Hindlimb muscle (tissue), 1 donor: Measurements from ENCODE around the gene MST1R. TPM values are rescaled to one million over a fixed set of nuclear protein-coding genes. Genes with fewer than 3 reads are reported as not detected.

Experiments used
- polyA plus RNA-seq: library from polyadenylated mRNA; unstranded; fragments of 120-200 nt; gene quantifications from one replicate; pipeline ENCODE4 v1.2.1, GENCODE V29; 2013; ENCODE audit not compliant: insufficient read length

MST1R gene
- polyA plus RNA-seq, 1 donor: 4.4 TPM

Other genes with a start within 250 kb of the MST1R start
- gene APEH, start 229.5 kb downstream of the MST1R start, polyA plus RNA-seq: 66.4 TPM
- 16.7 TPM for gene MST1, start 214.4 kb downstream of the MST1R start, polyA plus RNA-seq
- 56.9 TPM for gene RNF123, start 214.3 kb downstream of the MST1R start, polyA plus RNA-seq
- 4.8 TPM for gene AMIGO3, start 184.2 kb downstream of the MST1R start, polyA plus RNA-seq
- 10.9 TPM for gene GMPPB, start 179.9 kb downstream of the MST1R start, polyA plus RNA-seq
- gene IP6K1, start 117.3 kb downstream of the MST1R start, polyA plus RNA-seq: 22.7 TPM
- not detected for gene CDHR4, start 104.0 kb downstream of the MST1R start, polyA plus RNA-seq
- gene INKA1, start 100.6 kb downstream of the MST1R start, polyA plus RNA-seq: 7.4 TPM
- 20.5 TPM for gene UBA7, start 89.9 kb downstream of the MST1R start, polyA plus RNA-seq
- 4.8 TPM for gene TRAIP, start 47.3 kb downstream of the MST1R start, polyA plus RNA-seq
- gene CAMKV, start 34.0 kb downstream of the MST1R start, polyA plus RNA-seq: 0.09 TPM
- 9.7 TPM for gene MON1A, start 25.9 kb upstream of the MST1R start, polyA plus RNA-seq
- 74.8 TPM for gene RBM6, start 36.3 kb upstream of the MST1R start, polyA plus RNA-seq
- gene RBM5, start 185.0 kb upstream of the MST1R start, polyA plus RNA-seq: 179 TPM